ENCODE measurements around the gene KIAA1210.

The KIAA1210 gene

GRCh38 chrX:119127650-119128049, at the start of gene KIAA1210:
TSS of gene KIAA1210 (minus strand) at chrX:119127812. CDS start at chrX:119123642, 4,170 bp downstream.
- DNase-seq, result no peak

GRCh38 chrX:119177278-119177677, 49.7 kb upstream of the KIAA1210 start:
- DNase-seq, result no peak

GRCh38 chrX:119174900-119175299, 47.3 kb upstream of the KIAA1210 start:
- no peak for DNase-seq

GRCh38 chrX:119168104-119168503, 40.5 kb upstream of the KIAA1210 start:
- no peak for DNase-seq

GRCh38 chrX:119158226-119158625, 30.6 kb upstream of the KIAA1210 start:
- no peak for DNase-seq

- DNase-seq, result no peak
These were observed 28.6 kb upstream of the KIAA1210 start for GRCh38 chrX:119156241-119156640.

GRCh38 chrX:119155416-119156035, 27.9 kb upstream of the KIAA1210 start:
- no peak for DNase-seq

GRCh38 chrX:119151051-119151380, 23.4 kb upstream of the KIAA1210 start:
- no peak for DNase-seq

- no peak for DNase-seq
These were observed 22.8 kb upstream of the KIAA1210 start for GRCh38 chrX:119150163-119151050.

GRCh38 chrX:119147486-119147885, 19.9 kb upstream of the KIAA1210 start:
- DNase-seq, result no peak

GRCh38 chrX:119145241-119145653, 17.6 kb upstream of the KIAA1210 start:
- DNase-seq, result no peak

- no peak for DNase-seq
These were observed 6.9 kb upstream of the KIAA1210 start for GRCh38 chrX:119134466-119134865.

- no peak for DNase-seq
These were observed 5.3 kb upstream of the KIAA1210 start for GRCh38 chrX:119132961-119133360.

GRCh38 chrX:119132316-119132715, 4.7 kb upstream of the KIAA1210 start:
- no peak for DNase-seq

GRCh38 chrX:119130911-119131310, 3.3 kb upstream of the KIAA1210 start:
- DNase-seq, result no peak

GRCh38 chrX:119121341-119121740, 6.3 kb downstream of the KIAA1210 start:
- no peak for DNase-seq

GRCh38 chrX:119118780-119119395, 8.7 kb downstream of the KIAA1210 start:
- DNase-seq, result peak; percentile 1 to 2

GRCh38 chrX:119107206-119107605, 20.4 kb downstream of the KIAA1210 start:
- no peak for DNase-seq

GRCh38 chrX:119105826-119106225, 21.8 kb downstream of the KIAA1210 start:
- no peak for DNase-seq

GRCh38 chrX:119101168-119101567, 26.4 kb downstream of the KIAA1210 start:
- no peak for DNase-seq

- no peak for DNase-seq
These were observed 31.7 kb downstream of the KIAA1210 start for GRCh38 chrX:119095936-119096335.

- DNase-seq, result no peak
These were observed 32.8 kb downstream of the KIAA1210 start for GRCh38 chrX:119094819-119095218.

- peak; percentile 21 to 23 for DNase-seq
These were observed 33.4 kb downstream of the KIAA1210 start for GRCh38 chrX:119093991-119094735.

Measured in SHP77 (cell line).